HCT116 (cell line): ENCODE data around the gene MYO7A. TPM values are rescaled to one million over a fixed set of nuclear protein-coding genes. Genes with fewer than 3 reads are reported as not detected.
A peak's percentile ranks its signal among the peaks of the same experiment; 100 is the strongest.

Experiments
- ATAC-seq: fragments of 200-7000 bp; cut with Tn5 transposase; 2 replicates; pipeline ENCODE4 v1.9.1; 2020; ENCODE audit warnings: mild to moderate bottlenecking, moderate library complexity
- BruUV-seq: library from RNA; stranded (reverse); fragments of 400-500 nt; replicated peaks from 2 replicates; lab custom pipeline; 2021; lab: Mats Ljungman, UMichigan
- CTCF ChIA-PET: fragments of 300-600 bp; sonication (Branson Sonifier 250); formaldehyde crosslinking; loops from one replicate; lab custom pipeline; 2021; ENCODE audit warnings: antibody characterized with exemption; lab: Charles Lee
- POLR2A ChIA-PET: fragments of 300-600, 350-600 bp; sonication (Branson Sonifier 250); formaldehyde crosslinking; loops from one replicate; lab custom pipeline; 2021; ENCODE audit warnings: antibody characterized with exemption; lab: Charles Lee
- RAD21 ChIA-PET, 2 experiments: fragments of 300-600 bp; sonication (Branson Sonifier 250); formaldehyde crosslinking; loops; one replicate each; lab custom pipeline; 2023; ENCODE audit warnings: low total read pairs in 2 of 2; ENCODE audit not compliant: uncharacterized antibody in 2 of 2, unreplicated experiment in 2 of 2, low non-redundant PET in 1 of 2; lab: Charles Lee
- DNase-seq: peaks from one replicate; pipeline ENCODE4 v3.0.0-alpha.2; 2010; ENCODE audit warnings: low read depth, low spot score
- H2AFZ ChIP-seq: fragments of 200-600 bp; shearing (Covaris generic), sonication (generic); 2 replicates; pipeline ENCODE4 v1.6.1; 2017; ENCODE audit warnings: low read depth, mixed run types, mixed read lengths, antibody characterized with exemption, low read length; ENCODE audit not compliant: poor library complexity, severe bottlenecking
- H3K27ac ChIP-seq: 2 replicates; pipeline ENCODE4 v1.5.1; 2012; ENCODE audit warnings: low read depth, low read length
- H3K27me3 ChIP-seq: fragments of 200-600 bp; sonication (generic); 2 replicates; pipeline ENCODE4 v1.6.1; 2016; ENCODE audit warnings: mixed run types, low read length, mixed read lengths; ENCODE audit not compliant: insufficient read depth
- H3K36me3 ChIP-seq, 2 experiments: fragments of 200-500 bp in 1 of 2; fragments of 200-600 bp in 1 of 2; sonication (Bioruptor generic) in 1 of 2; sonication (generic) in 1 of 2; 2 replicates each; pipeline versions ENCODE4 v1.5.1 to v1.6.1; 2014 to 2016; ENCODE audit warnings: low read length in 2 of 2, inconsistent platforms in 1 of 2, mixed read lengths in 1 of 2, mixed run types in 1 of 2; ENCODE audit not compliant: insufficient read depth in 2 of 2, control insufficient read depth in 1 of 2
- H3K4me1 ChIP-seq, 2 experiments: fragments of 200-600 bp in 1 of 2; sonication (generic) in 1 of 2; 2 replicates each; pipeline versions ENCODE4 v1.5.1 to v1.6.1; 2012 to 2017; ENCODE audit warnings: low read length in 2 of 2, inconsistent platforms in 1 of 2, mild to moderate bottlenecking in 1 of 2, mixed read lengths in 1 of 2, mixed run types in 1 of 2, moderate library complexity in 1 of 2; ENCODE audit not compliant: insufficient read depth in 2 of 2, control insufficient read depth in 1 of 2
- H3K4me2 ChIP-seq: fragments of 200-600 bp; sonication (generic); 2 replicates; pipeline ENCODE4 v1.6.1; 2017; ENCODE audit warnings: mixed run types, low read length, mixed read lengths
- H3K4me3 ChIP-seq, 2 experiments: fragments of 200-600 bp in 1 of 2; sonication (generic) in 1 of 2; replicated peaks in 1 of 2; 2 replicates each; pipeline ENCODE4 v1.5.1; 2011 to 2016; ENCODE audit warnings: low read length in 2 of 2, control low read depth in 1 of 2, low read depth in 1 of 2, mild to moderate bottlenecking in 1 of 2, mixed read lengths in 1 of 2, mixed run types in 1 of 2
- H3K79me2 ChIP-seq: fragments of 200-600 bp; sonication (generic); 2 replicates; pipeline ENCODE4 v1.6.1; 2017; ENCODE audit warnings: mild to moderate bottlenecking, mixed run types, low read length, moderate library complexity, mixed read lengths; ENCODE audit not compliant: insufficient read depth
- H3K9ac ChIP-seq: fragments of 200-600 bp; sonication (generic); 2 replicates; pipeline ENCODE4 v1.6.1; 2016; ENCODE audit warnings: low read length, mixed read lengths
- H3K9me2 ChIP-seq: fragments of 200-600 bp; sonication (generic), shearing (Covaris generic); 2 replicates; pipeline ENCODE4 v1.6.1; 2017; ENCODE audit warnings: mixed run types, mild to moderate bottlenecking, moderate library complexity; ENCODE audit not compliant: insufficient read depth
- H3K9me3 ChIP-seq, 2 experiments: fragments of 200-500 bp in 1 of 2; fragments of 200-600 bp in 1 of 2; sonication (Bioruptor generic) in 1 of 2; sonication (generic) in 1 of 2; 2 replicates each; pipeline ENCODE4 v1.6.1; 2014 to 2017; ENCODE audit warnings: low read length in 2 of 2, mixed read lengths in 2 of 2, inconsistent platforms in 1 of 2, low read depth in 1 of 2, mild to moderate bottlenecking in 1 of 2, mixed run types in 1 of 2, moderate library complexity in 1 of 2; ENCODE audit not compliant: control insufficient read depth in 1 of 2, insufficient read depth in 1 of 2
- H4K20me1 ChIP-seq: fragments of 200-600 bp; sonication (generic), shearing (Covaris generic); 2 replicates; pipeline ENCODE4 v1.6.1; 2017; ENCODE audit warnings: mixed run types, mild to moderate bottlenecking, moderate library complexity; ENCODE audit not compliant: insufficient read depth
- CBX3 ChIP-seq: IDR thresholded peaks from 2 replicates; pipeline ENCODE4 v1.6.1; 2012; ENCODE audit warnings: low read depth
- CTCF ChIP-seq, 3 experiments: fragments of 200-600 bp in 1 of 3; sonication (generic) in 1 of 3; IDR thresholded peaks in 2 of 3; conservative IDR thresholded peaks in 1 of 3; 2 replicates each; pipeline ENCODE4 v1.5.1; 2012 to 2017; ENCODE audit warnings: low read depth in 2 of 3, low read length in 2 of 3, antibody characterized with exemption in 1 of 3, borderline replicate concordance in 1 of 3, control low read depth in 1 of 3, mild to moderate bottlenecking in 1 of 3, mixed read lengths in 1 of 3, mixed run types in 1 of 3, moderate library complexity in 1 of 3; ENCODE audit not compliant: insufficient read depth in 1 of 3
- EGR1 ChIP-seq: IDR thresholded peaks from 2 replicates; pipeline ENCODE4 v1.6.1; 2012; ENCODE audit warnings: low read depth
- ELF1 ChIP-seq: IDR thresholded peaks from 2 replicates; pipeline ENCODE4 v1.6.1; 2012; ENCODE audit warnings: low read depth, borderline replicate concordance
- JUND ChIP-seq: IDR thresholded peaks from 2 replicates; pipeline ENCODE4 v1.6.1; 2012
- MAX ChIP-seq: IDR thresholded peaks from 2 replicates; pipeline ENCODE4 v1.6.1; 2012
- RAD21 ChIP-seq: IDR thresholded peaks from 2 replicates; pipeline ENCODE4 v1.6.1; 2012; ENCODE audit warnings: low read depth, mild to moderate bottlenecking
- SRF ChIP-seq: IDR thresholded peaks from 2 replicates; pipeline ENCODE4 v1.6.1; 2012; ENCODE audit warnings: low read depth
- YY1 ChIP-seq: IDR thresholded peaks from 2 replicates; pipeline ENCODE4 v1.6.1; 2011; ENCODE audit warnings: low read length, low read depth, moderate library complexity, mild to moderate bottlenecking; ENCODE audit not compliant: insufficient replicate concordance; ENCODE audit errors: extremely low read depth
- intact Hi-C: fragments of 100-400 bp; cut with micrococcal nuclease; formaldehyde crosslinking; loops from 2 replicates; pipeline ENCODE4 v1.10.0; 2022
- total RNA-seq: library from RNA; stranded (reverse); gene quantifications from one replicate; pipeline ENCODE4 v1.2.1, GENCODE V29; 2021; ENCODE audit not compliant: unreplicated experiment

MYO7A gene
- total RNA-seq, 1 experiment from 2014 or later, result 1.8 TPM

GRCh38 chr11:77109236-77110019 is 18.6 kb upstream of the MYO7A start:
- ChIA-PET RAD21 (interaction anchor here in 1 of 2 experiments (0.7 kb wide), 1 partner anchor 23 kb away, joined by 3 read pairs; no protein-coding TSS in a partner anchor), CTCF (interaction anchor here (0.9 to 1.7 kb wide), 4 partner anchors 18 to 62 kb away, joined by 3 to 9 read pairs (median 4); no protein-coding TSS in a partner anchor), POLR2A (no interaction called here)
- Histone ChIP-seq H3K4me2 (peak overlapping the region; percentile 73), H3K27ac (peak overlapping the region; percentile 8; the same call in 1 of the 2 replicates), H3K27me3 (no peaks in the 10 kb centered on the region), H3K79me2 (no peaks in the 10 kb centered on the region), H3K9me2 (no peaks in the 10 kb centered on the region), H3K4me3 (no peak overlapping the region), H3K9ac (no peak overlapping the region), H3K4me1 (peaks cover 46 to 69% of the 10 kb centered on the region in 2 experiments), H3K9me3 (no peaks in the 10 kb centered on the region), H2AFZ (no peak overlapping the region), H3K36me3 (no peaks in the 10 kb centered on the region), H4K20me1 (no peaks in the 10 kb centered on the region)
- no peak for TF ChIP-seq YY1
- no peak for TF ChIP-seq SRF
- TF ChIP-seq EGR1, result no peak
- TF ChIP-seq CBX3, result no peak
- no peak for TF ChIP-seq JUND
- TF ChIP-seq CTCF (IDR thresholded peaks at IDR 0.05 in 2 of 3, conservative IDR thresholded peaks at IDR 0.05 in 1 of 3; ENCODE audit: borderline replicate concordance in 1 of 3, insufficient read depth in 1 of 3, low read depth in 2 of 3, low read length in 2 of 3), result no peak
- TF ChIP-seq RAD21, result no peak
- no peak for TF ChIP-seq ELF1
- TF ChIP-seq MAX, result no peak
- intact Hi-C loops, result no loop called here
- ATAC-seq, result no peak
- DNase-seq, result no peak
- BruUV-seq, result no TSS peak
